K562 (cell line): Measurements from ENCODE around the gene APCDD1. TPM values are rescaled to one million over a fixed set of nuclear protein-coding genes. Genes with fewer than 3 reads are reported as not detected.

Experiments
- ATAC-seq: fragments of 200-7000 bp; cut with Tn5 transposase; 3 replicates; pipeline ENCODE4 v1.9.1; 2020; ENCODE audit warnings: moderate library complexity
- BruUV-seq: library from RNA; stranded (reverse); fragments of 400-500 nt; replicated peaks from 2 replicates; lab custom pipeline; 2021; lab: Mats Ljungman, UMichigan
- CTCF ChIA-PET: fragments of 300-600 bp; formaldehyde crosslinking; extraction: SDS; loops from one replicate; lab custom pipeline; 2021; ENCODE audit warnings: low intra/inter-chr PET ratio; lab: Yijun Ruan, JAX
- POLR2A ChIA-PET: fragments of 300-600, 350-650 bp; sonication (Branson Sonifier 250); formaldehyde crosslinking; extraction: SDS; loops from one replicate; lab custom pipeline; 2021; ENCODE audit warnings: antibody characterized with exemption, inconsistent platforms; lab: Yijun Ruan, JAX
- DNase-seq, 4 experiments: peaks; one replicate each; pipeline versions ENCODE4 v3.0.0 to v3.0.0-alpha.2; 2011 to 2018; ENCODE audit warnings: low spot score in 3 of 4, mixed read lengths in 3 of 4; ENCODE audit errors: extremely low read depth in 1 of 4
- FAIRE-seq: peaks from 2 replicates; lab custom pipeline; 2011; peaks lifted over from hg19 to GRCh38; lab: Jason Lieb, UNC
- H2AFZ ChIP-seq: 2 replicates; pipeline ENCODE4 v1.6.0; 2011; ENCODE audit warnings: low read depth, low read length, control low read depth, inconsistent platforms
- H3K27ac ChIP-seq: fragments of 200-600 bp; 3 replicates; pipeline ENCODE4 v1.8.0; 2011; ENCODE audit warnings: low read depth, mild to moderate bottlenecking, control low read depth, inconsistent platforms, low read length, moderate library complexity, mixed read lengths; ENCODE audit errors: extremely low read depth
- H3K27me3 ChIP-seq, 2 experiments: fragments of 300-600 bp in 1 of 2; 2 replicates in 1 of 2; 3 replicates in 1 of 2; pipeline versions ENCODE4 v1.6.0 to v1.8.0; 2011; ENCODE audit warnings: inconsistent platforms in 2 of 2, low read length in 2 of 2, mild to moderate bottlenecking in 1 of 2, mixed read lengths in 1 of 2, moderate library complexity in 1 of 2; ENCODE audit not compliant: control insufficient read depth in 2 of 2, insufficient read depth in 2 of 2
- H3K36me3 ChIP-seq: fragments of 300-600 bp; 3 replicates; pipeline ENCODE4 v1.8.0; 2011; ENCODE audit warnings: mild to moderate bottlenecking, low read length, inconsistent platforms; ENCODE audit not compliant: control insufficient read depth, insufficient read depth
- H3K4me1 ChIP-seq, 2 experiments: fragments of 200-600 bp in 1 of 2; replicated peaks in 1 of 2; 2 replicates in 1 of 2; 3 replicates in 1 of 2; pipeline versions ENCODE4 v1.5.1 to v1.8.0; 2011; ENCODE audit warnings: inconsistent platforms in 2 of 2, low read length in 2 of 2, mild to moderate bottlenecking in 1 of 2, mixed read lengths in 1 of 2, moderate library complexity in 1 of 2; ENCODE audit not compliant: control insufficient read depth in 2 of 2, insufficient read depth in 2 of 2
- H3K4me2 ChIP-seq: 2 replicates; pipeline ENCODE4 v1.6.1; 2011; ENCODE audit warnings: low read length, control low read depth, inconsistent platforms, mixed read lengths; ENCODE audit not compliant: insufficient read depth
- H3K4me3 ChIP-seq: fragments of 200-600 bp; sonication (generic), shearing (Covaris generic); 2 replicates; pipeline ENCODE4 v1.5.1; 2016; ENCODE audit warnings: control low read depth, inconsistent platforms
- H3K79me2 ChIP-seq: fragments of 200-600 bp; 3 replicates; pipeline ENCODE4 v1.8.0; 2011; ENCODE audit warnings: low read length, inconsistent platforms; ENCODE audit not compliant: control insufficient read depth, insufficient read depth
- H3K9ac ChIP-seq, 2 experiments: 2 replicates each; pipeline versions ENCODE4 v1.6.0 to v1.6.1; 2011; ENCODE audit warnings: low read depth in 2 of 2, low read length in 2 of 2, control low read depth in 1 of 2, inconsistent platforms in 1 of 2, mild to moderate bottlenecking in 1 of 2, mixed read lengths in 1 of 2; ENCODE audit not compliant: insufficient read depth in 1 of 2
- H3K9me1 ChIP-seq: one replicate; pipeline ENCODE4 v1.6.0; 2011; ENCODE audit warnings: inconsistent platforms, mild to moderate bottlenecking, low read length, moderate library complexity; ENCODE audit not compliant: control insufficient read depth, insufficient read depth
- H3K9me3 ChIP-seq: replicated peaks from 2 replicates; pipeline ENCODE4 v1.5.1; 2011; ENCODE audit warnings: low read depth, low read length, inconsistent platforms; ENCODE audit not compliant: control insufficient read depth, insufficient read depth
- H4K20me1 ChIP-seq: replicated peaks from 2 replicates; pipeline ENCODE4 v1.6.1; 2011; ENCODE audit warnings: low read length, inconsistent platforms, mixed read lengths; ENCODE audit not compliant: control insufficient read depth, insufficient read depth
- BCL6 ChIP-seq: fragments of 250-450 bp; sonication (Bioruptor Pico); IDR thresholded peaks from 2 replicates; pipeline ENCODE4 v1.4.0; 2020
- BRD4 ChIP-seq: fragments of 200-600 bp; sonication (generic); IDR thresholded peaks from 2 replicates; pipeline ENCODE4 v1.6.1; 2017; ENCODE audit warnings: inconsistent platforms
- CREB5 ChIP-seq: fragments of 250-450 bp; sonication (Bioruptor Pico); IDR thresholded peaks from 2 replicates; pipeline ENCODE4 v1.5.0; 2020; ENCODE audit warnings: mild to moderate bottlenecking
- DACH1 ChIP-seq: fragments of 450-650 bp; IDR thresholded peaks from 2 replicates; pipeline ENCODE4 v1.6.1; 2018; ENCODE audit not compliant: partially characterized antibody
- DDX20 ChIP-seq: fragments of 450-650 bp; IDR thresholded peaks from 2 replicates; pipeline ENCODE4 v1.6.1; 2016; ENCODE audit warnings: missing genetic modification characterization, low read depth, mild to moderate bottlenecking, missing compliant biosample characterization, moderate library complexity
- E2F1 ChIP-seq: sonication (generic); formaldehyde crosslinking; IDR thresholded peaks from 2 replicates; pipeline ENCODE4 v1.8.1; 2023; ENCODE audit warnings: mild to moderate bottlenecking, missing genetic modification reagents, moderate library complexity
- MAFF ChIP-seq: IDR thresholded peaks from 2 replicates; pipeline ENCODE4 v1.6.1; 2012; ENCODE audit warnings: low read length, improper control_type of control experiment
- PHB ChIP-seq: fragments of 250-450 bp; sonication (Bioruptor Pico); IDR thresholded peaks from 2 replicates; pipeline ENCODE4 v1.5.0; 2021
- RFX1 ChIP-seq: fragments of 450-650 bp; IDR thresholded peaks from 2 replicates; pipeline ENCODE4 v1.6.1; 2016; ENCODE audit warnings: mild to moderate bottlenecking, moderate library complexity
- SIN3B ChIP-seq: fragments of 450-650 bp; IDR thresholded peaks from 2 replicates; pipeline ENCODE4 v1.6.1; 2017; ENCODE audit warnings: low read depth, mild to moderate bottlenecking, moderate library complexity
- SIRT6 ChIP-seq: IDR thresholded peaks from one replicate; pipeline ENCODE4 v1.6.1; 2012; ENCODE audit warnings: low read depth, mild to moderate bottlenecking, control low read depth, inconsistent platforms, low read length, moderate library complexity
- TRIM28 ChIP-seq: fragments of 450-650 bp; IDR thresholded peaks from 2 replicates; pipeline ENCODE4 v1.6.1; 2017
- XRCC4 ChIP-seq: IDR thresholded peaks from one replicate; pipeline ENCODE4 v1.6.1; 2011; ENCODE audit not compliant: insufficient read depth, insufficient read length; ENCODE audit errors: extremely low read depth
- ZFX ChIP-seq: sonication (generic); formaldehyde crosslinking; IDR thresholded peaks from 2 replicates; pipeline ENCODE4 v1.8.0; 2022; ENCODE audit warnings: mild to moderate bottlenecking, missing genetic modification reagents, moderate library complexity
- ZNF121 ChIP-seq: sonication (generic); formaldehyde crosslinking; conservative IDR thresholded peaks from 2 replicates; pipeline ENCODE4 v1.8.0; 2022; ENCODE audit warnings: missing genetic modification reagents
- ZNF444 ChIP-seq: fragments of 250-450 bp; sonication (Bioruptor Pico); IDR thresholded peaks from 2 replicates; pipeline ENCODE4 v1.4.0; 2020; ENCODE audit warnings: mild to moderate bottlenecking, moderate library complexity
- WGBS: fragments of 100-300 bp; shearing (Covaris generic); methylation state at CpG from one replicate; pipeline ENCODE4 v1.1.6; 2016; ENCODE audit warnings: low coverage, mixed read lengths; ENCODE audit not compliant: insufficient coverage; ENCODE audit errors: missing lambda C conversion rate; 5-methylcytosine and 5-hydroxymethylcytosine counted together
- in situ Hi-C: fragments of 300-500 bp; cut with MboI; formaldehyde crosslinking; loops from 4 replicates; pipeline ENCODE4 v1.15.0; 2018; ENCODE audit warnings: inconsistent platforms, mixed read lengths
- intact Hi-C: fragments of 100-400 bp; cut with micrococcal nuclease; formaldehyde crosslinking; loops from 2 replicates; pipeline ENCODE4 v1.14.2; 2022
- polyA plus RNA-seq, 8 experiments: library from polyadenylated mRNA; depleted of rRNA in 4 of 8; stranded (reverse) in 5 of 8; unstranded in 3 of 8; fragments of >200 nt; fragmentation: Nextera tagmentation in 2 of 8; fragmentation: Illumina TruSeq in 1 of 8; extraction: Ambion mirVana in 2 of 8; extraction: Trizol in 1 of 8; gene quantifications; 2 replicates each; pipeline versions ENCODE4 v1.2.1 to v1.2.3, GENCODE V29; 2011 to 2014; ENCODE audit warnings: inconsistent platforms in 1 of 8, missing spikeins in 1 of 8
- total RNA-seq, 7 experiments: library from RNA; depleted of rRNA in 6 of 7; stranded (reverse); fragments of >200 nt in 6 of 7; fragmentation: Illumina TruSeq in 2 of 7; extraction: Trizol in 2 of 7; gene quantifications; 2 replicates each; pipeline versions ENCODE4 v1.2.1 to v1.2.3, GENCODE V29; 2011 to 2021; ENCODE audit warnings: low replicate concordance in 1 of 7

Gene APCDD1
- total and polyA plus RNA-seq, 9 of the 15 experiments (the other 6 are each of a cell fraction or from before 2014, with no cell fraction given), result 0.07 TPM; not detected in 8

- TF ChIP-seq XRCC4 (no peak), BCL6 (CRISPR knock-in tag) (no peak), TRIM28 (no peak), DDX20 (tag) (no peak), E2F1 (CRISPR knock-in tag) (no peak), CREB5 (no peak)
Measured at GRCh38 chr18:10473132-10473531, 18.7 kb downstream of the APCDD1 start (continued).

- intact Hi-C loops (no loop called here), in situ Hi-C loops (no loop called here)
- H3K4me1 ChIP-seq, result no peaks in the 10 kb centered on the region
- H3K36me3 ChIP-seq, result no peaks in the 10 kb centered on the region
- H3K79me2 ChIP-seq, result no peaks in the 10 kb centered on the region
- FAIRE-seq, result no peak
- DNase-seq, result no peak
- CTCF ChIA-PET, result no interaction called here
- no peak overlapping the region for H2AFZ ChIP-seq
- no peak for ATAC-seq
- TF ChIP-seq ZNF444 (CRISPR knock-in tag) (no peak), DACH1 (no peak), ZFX (CRISPR knock-in tag) (no peak), BRD4 (no peak), RFX1 (no peak), ZNF121 (no peak), SIN3B (no peak), MAFF (no peak), PHB (no peak), SIRT6 (no peak)
- WGBS, result 3% methylated on average over 17 of the region's 17 CpGs
- no peaks in the 10 kb centered on the region; the same call in 1 of the 2 replicates for H4K20me1 ChIP-seq
- H3K9me3 ChIP-seq, result no peaks in the 10 kb centered on the region
- H3K9me1 ChIP-seq, result no peaks in the 10 kb centered on the region
- H3K4me3 ChIP-seq, result no peak overlapping the region
- peaks cover 40 to 59% of the 10 kb centered on the region in 2 experiments for H3K27me3 ChIP-seq
- no TSS peak for BruUV-seq
- H3K27ac ChIP-seq, result no peak overlapping the region
- POLR2A ChIA-PET, result no interaction called here
- H3K4me2 ChIP-seq, result no peak overlapping the region
- H3K9ac ChIP-seq, result no peak overlapping the region
Measured at GRCh38 chr18:10474309-10474708, 19.9 kb downstream of the APCDD1 start.
